Measurements from ENCODE around the gene ACD. TPM values are rescaled to one million over a fixed set of nuclear protein-coding genes. Genes with fewer than 3 reads are reported as not detected.

ACD gene
- total and polyA plus RNA-seq, 12 donors: 6.9 to 15.0 (median 8.6) TPM

- intact Hi-C loops (cut with DNase I): loop anchor here in 8 of 10 donors (5.0 to 10.0 kb wide), 8 partner anchors 34 to 386 kb away; partner anchors contain the start of genes RANBP10 (in 2 of the 8), TSNAXIP1 (in 2 of the 8), CENPT (in 1 of the 8) and GFOD2 (in 1 of the 8)
- Histone ChIP-seq H3K9me3 (no peaks in the 10 kb centered on the region), H3K27me3 (no peaks in the 10 kb centered on the region), H3K27ac (no peak overlapping the region), H3K4me3 (no peak overlapping the region), H3K4me1 (peaks cover 9 to 30% (median 16%) of the 10 kb centered on the region in 9 donors), H3K36me3 (peaks cover 0 to 46% (median 7%) of the 10 kb centered on the region in 9 donors)
- ATAC-seq: no peak
- no peak for DNase-seq
- no peak for TF ChIP-seq CTCF (IDR thresholded peaks at IDR 0.05)
- 94 to 96% methylated on average over 12 of the region's 12 CpGs for WGBS, 2 donors
Measured at GRCh38 chr16:67678354-67679023, 18.4 kb upstream of the ACD start.

GRCh38 chr16:67677712-67678111 is 17.7 kb upstream of the ACD start:
- Histone ChIP-seq H3K9me3 (no peaks in the 10 kb centered on the region), H3K36me3 (peaks cover 0 to 38% (median under 1%) of the 10 kb centered on the region in 9 donors), H3K4me1 (peaks cover 13 to 38% (median 22%) of the 10 kb centered on the region in 9 donors), H3K27me3 (no peaks in the 10 kb centered on the region), H3K4me3 (no peak overlapping the region), H3K27ac (no peak overlapping the region)
- DNase-seq: no peak
- no peak for ATAC-seq
- intact Hi-C loops (cut with DNase I): loop anchor here in 8 of 10 donors (5.0 to 10.0 kb wide), 8 partner anchors 35 to 387 kb away; partner anchors contain the start of genes RANBP10 (in 2 of the 8), TSNAXIP1 (in 2 of the 8), CENPT (in 1 of the 8) and GFOD2 (in 1 of the 8)
- TF ChIP-seq CTCF (IDR thresholded peaks at IDR 0.05): no peak
- WGBS, 2 donors: 96 to 100% methylated on average over 1 of the region's 1 CpG

GRCh38 chr16:67676939-67677338 is 16.9 kb upstream of the ACD start:
- DNase-seq: no peak
- H3K4me1 ChIP-seq: peaks cover 13 to 44% (median 28%) of the 10 kb centered on the region in 9 donors
- no peak for TF ChIP-seq CTCF (IDR thresholded peaks at IDR 0.05)
- H3K4me3 ChIP-seq: no peak overlapping the region
- ATAC-seq: no peak
- peaks cover 0 to 32% (median 0%) of the 10 kb centered on the region in 9 donors for H3K36me3 ChIP-seq
- intact Hi-C loops (cut with DNase I): loop anchor here in 8 of 10 donors (5.0 to 10.0 kb wide), 8 partner anchors 35 to 388 kb away; partner anchors contain the start of genes RANBP10 (in 2 of the 8), TSNAXIP1 (in 2 of the 8), CENPT (in 1 of the 8) and GFOD2 (in 1 of the 8)
- no peaks in the 10 kb centered on the region for H3K9me3 ChIP-seq
- no peaks in the 10 kb centered on the region for H3K27me3 ChIP-seq
- peak overlapping the region in 2 of 10 donors; percentile 14 to 26 for H3K27ac ChIP-seq
- WGBS, 2 donors: 76 to 87% methylated on average over 8 of the region's 8 CpGs

- Histone ChIP-seq H3K27me3 (no peaks in the 10 kb centered on the region), H3K27ac (peak overlapping the region in 2 of 10 donors; percentile 14 to 26), H3K9me3 (no peaks in the 10 kb centered on the region), H3K4me3 (no peak overlapping the region), H3K4me1 (peaks cover 13 to 44% (median 28%) of the 10 kb centered on the region in 9 donors), H3K36me3 (peaks cover 0 to 28% (median 0%) of the 10 kb centered on the region in 9 donors)
- TF ChIP-seq CTCF (IDR thresholded peaks at IDR 0.05): no peak
- DNase-seq (no peak), ATAC-seq (no peak)
- intact Hi-C loops (cut with DNase I): loop anchor here in 8 of 10 donors (5.0 to 10.0 kb wide), 8 partner anchors 36 to 388 kb away; partner anchors contain the start of genes RANBP10 (in 2 of the 8), TSNAXIP1 (in 2 of the 8), CENPT (in 1 of the 8) and GFOD2 (in 1 of the 8)
- 72 to 74% methylated on average over 4 of the region's 4 CpGs for WGBS, 2 donors
Measured at GRCh38 chr16:67676516-67676915, 16.5 kb upstream of the ACD start.
